ENCODE data around the gene MGAT5.
"Not testable (repeated sequence)": the region's sequence is repeated elsewhere in the genome, so short reads cannot be mapped to it uniquely, and the experiment has no call there.

Gene MGAT5

DNA sequence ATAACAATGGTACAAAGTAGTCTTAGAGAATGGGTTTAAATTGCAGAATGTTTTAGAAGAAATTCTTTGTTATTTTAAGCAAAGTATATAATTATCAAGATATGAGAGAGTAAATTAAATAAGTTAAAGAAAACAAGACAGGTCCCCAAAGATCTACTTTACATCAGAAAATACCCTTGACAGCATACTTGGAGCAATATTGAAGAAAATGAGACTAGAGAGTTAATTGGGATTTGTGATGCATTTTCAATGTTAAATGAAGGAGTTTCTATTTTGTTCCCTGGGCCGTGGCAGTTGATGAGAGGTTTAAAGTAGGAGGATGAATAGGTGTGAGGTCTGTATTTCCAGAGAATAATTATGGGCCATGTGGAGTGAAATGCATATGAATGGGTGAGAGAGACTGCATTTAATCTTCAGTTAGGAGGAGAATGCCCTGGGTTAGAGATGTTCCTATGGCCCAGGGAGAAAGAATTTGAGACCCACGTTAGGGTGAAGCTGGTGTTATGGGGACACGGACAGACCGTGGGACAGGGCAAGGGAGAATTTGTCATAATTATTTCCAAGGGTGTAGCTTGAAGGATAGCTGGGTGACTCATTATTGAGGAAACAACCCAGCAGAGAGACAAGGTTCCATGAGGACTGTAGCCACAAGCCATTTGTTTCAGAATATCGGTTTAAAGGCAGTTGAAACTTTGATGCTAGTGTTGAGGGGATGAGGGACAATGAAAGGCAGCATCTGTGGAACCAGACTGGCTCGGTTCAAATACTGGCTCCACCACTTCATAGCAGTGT is 22.7 kb downstream of the MGAT5 start:
- DNase-seq (ENCODE audit: low read depth in 1 of 2, low spot score in 1 of 2): no peak

DNA sequence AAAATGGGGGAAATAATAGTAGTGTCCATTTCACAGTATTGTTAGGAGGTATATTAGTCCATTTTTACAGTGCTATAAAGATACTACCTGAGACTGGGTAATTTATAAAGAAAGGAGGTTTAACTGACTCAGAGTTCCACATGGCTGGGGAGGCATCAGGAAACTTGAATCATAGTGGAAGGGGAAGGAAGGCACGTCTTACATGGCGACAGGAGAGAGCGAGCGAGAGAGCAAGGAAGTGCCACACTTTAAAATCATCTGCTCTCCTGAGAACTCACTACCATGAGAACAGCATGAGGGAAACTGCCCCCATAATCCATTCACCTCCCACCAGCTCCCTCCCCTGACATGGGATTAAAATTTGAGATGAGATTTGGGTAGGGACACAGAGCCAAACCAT is 23.4 kb downstream of the MGAT5 start:
- no peak for DNase-seq (ENCODE audit: low read depth in 1 of 2, low spot score in 1 of 2)

DNA sequence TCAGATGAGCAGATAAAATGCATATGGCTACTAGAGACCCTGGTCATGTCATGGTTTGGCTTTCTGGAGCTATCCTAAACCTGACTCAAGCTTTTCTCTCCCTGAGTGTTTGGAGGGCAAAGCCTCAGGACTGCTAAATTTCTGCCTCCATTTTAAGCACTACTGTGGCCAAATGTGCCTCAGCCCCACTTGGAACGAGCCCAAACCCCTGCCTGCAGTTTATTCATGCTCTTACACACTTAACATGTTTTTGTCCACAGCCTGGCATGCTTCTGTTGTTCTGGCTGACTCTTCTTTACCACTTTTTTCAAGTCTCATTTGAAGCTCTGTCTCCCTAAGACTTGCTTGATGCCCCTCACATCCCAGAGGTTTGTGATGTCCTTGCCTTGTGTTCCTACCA is 24.7 kb downstream of the MGAT5 start:
- no peak for DNase-seq (ENCODE audit: low read depth in 1 of 2, low spot score in 1 of 2)

DNA sequence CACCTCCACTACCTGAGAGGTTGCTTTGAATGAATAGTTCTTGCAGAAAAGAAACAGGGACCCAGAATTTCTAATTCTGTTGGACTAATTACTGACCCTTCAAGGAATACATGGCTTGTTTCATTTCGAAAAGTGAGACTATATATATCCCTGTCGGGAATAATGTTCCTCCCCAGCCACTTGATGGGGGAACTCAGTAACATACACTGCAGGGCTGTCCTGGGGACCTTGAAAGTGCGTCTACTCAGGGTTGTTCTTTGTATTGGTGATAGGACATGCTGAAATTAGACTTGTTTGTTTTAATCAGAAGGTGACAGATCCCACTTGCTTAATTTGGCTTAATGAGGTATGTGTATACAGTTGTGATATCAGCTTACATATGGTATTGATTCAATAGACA is 25.5 kb downstream of the MGAT5 start:
- no peak for DNase-seq (ENCODE audit: low read depth in 1 of 2, low spot score in 1 of 2)

DNA sequence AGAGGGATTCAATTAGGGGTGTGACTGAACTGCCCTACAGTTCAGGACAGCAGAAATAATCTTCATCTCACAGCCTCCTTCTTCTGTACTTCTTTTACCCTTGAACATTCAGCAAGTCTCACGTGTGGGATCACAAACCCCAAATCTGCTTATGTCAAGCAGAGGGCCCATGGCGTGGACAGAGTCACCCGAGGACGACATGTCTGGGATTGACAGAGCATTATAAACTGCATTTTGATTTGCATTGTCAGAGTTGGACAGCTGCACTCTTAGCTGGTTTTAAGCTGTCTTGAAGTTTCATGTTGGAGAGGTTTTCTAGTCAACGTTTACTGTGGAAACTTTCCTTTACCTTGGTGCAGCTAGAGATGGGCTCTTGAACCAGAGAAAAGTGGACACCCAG is 26.4 kb downstream of the MGAT5 start:
- DNase-seq (ENCODE audit: low read depth in 1 of 2, low spot score in 1 of 2): no peak

DNA sequence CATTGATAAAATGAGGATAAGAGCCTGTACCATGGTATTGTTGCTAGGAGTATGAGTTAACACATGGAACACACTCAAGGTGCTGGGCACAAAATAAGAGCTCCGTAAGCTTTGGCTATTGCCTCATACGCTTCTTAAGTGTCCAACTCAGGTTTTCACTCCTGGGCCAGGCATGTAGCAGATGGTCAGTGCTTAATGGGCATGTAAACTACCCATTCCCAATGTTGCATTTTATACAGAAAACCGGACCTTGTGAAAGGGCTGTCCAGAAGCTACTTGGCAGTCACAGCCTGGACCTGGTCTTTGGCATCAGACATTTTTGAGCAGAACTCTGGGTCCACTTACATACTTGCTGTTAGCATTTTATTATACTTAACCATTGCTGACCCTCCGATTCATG is 26.9 kb downstream of the MGAT5 start:
- DNase-seq (ENCODE audit: low read depth in 1 of 2, low spot score in 1 of 2): no peak

DNA sequence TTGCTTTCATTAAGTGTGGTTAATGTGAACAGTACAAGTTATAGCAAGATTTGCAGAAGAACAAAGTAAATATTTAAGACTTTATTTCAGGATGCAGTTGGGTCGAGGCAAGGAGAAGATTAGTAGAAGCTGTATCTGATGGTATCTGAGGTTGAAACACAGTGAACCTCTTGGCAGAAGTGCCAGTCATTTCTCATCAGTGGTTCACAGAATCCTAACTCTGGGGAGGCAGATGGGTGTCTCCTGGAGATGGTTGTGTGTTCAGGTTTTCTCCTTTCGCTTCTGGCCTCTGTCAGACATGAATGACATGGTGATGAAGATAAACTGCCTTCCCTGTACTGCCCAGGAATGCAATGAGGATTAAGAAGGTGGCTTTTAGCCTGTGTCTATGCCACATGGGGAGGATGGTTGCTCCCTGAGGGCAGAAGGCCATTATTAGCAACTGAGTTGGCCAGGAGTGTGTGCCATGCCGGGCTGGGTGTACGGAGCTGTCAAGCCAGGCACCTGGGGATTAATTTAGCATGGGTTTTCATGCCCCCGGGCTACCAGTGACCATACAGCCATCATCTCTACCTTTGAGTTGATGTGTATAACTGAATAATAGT is 28.0 kb downstream of the MGAT5 start:
- DNase-seq (ENCODE audit: low read depth in 1 of 2, low spot score in 1 of 2): no peak

DNA sequence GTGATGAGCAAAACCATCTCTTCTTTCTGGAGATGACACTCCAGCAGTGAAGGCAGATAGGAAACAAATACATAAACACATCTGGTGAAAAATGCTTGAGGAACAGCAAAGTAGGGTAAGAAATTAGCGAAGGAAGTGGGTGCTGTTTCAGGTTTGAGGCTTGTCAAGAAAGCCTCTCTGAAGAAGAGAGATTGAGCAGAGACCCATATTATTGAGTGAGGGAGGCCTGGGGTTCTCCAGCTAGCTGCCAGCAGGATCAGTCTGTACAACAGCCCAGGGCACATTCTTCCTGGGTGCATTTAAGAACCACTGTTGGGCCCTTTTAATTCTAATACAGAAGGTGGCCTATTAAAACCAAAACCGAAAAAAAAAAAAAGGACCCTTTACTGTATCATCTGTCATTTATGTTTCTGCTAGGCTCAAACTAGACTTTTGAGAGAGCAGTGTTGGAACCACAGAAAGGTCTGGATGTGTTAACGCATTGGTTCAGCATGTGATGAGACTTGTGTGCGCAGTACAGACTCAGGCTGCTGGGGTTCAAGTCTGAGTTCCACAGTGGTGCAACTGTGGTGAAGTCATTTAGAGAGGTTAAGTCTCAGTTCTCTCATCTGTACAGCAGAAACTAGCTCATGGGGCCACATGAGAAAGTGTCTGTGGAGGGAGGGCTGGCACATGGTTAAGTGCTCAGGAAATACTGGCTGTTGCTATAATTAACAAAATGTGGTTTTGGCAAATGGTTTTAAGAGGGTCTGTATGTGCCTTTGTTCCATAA is 28.9 kb downstream of the MGAT5 start:
- DNase-seq (ENCODE audit: low read depth in 1 of 2, low spot score in 1 of 2): peak in 1 of 2 donors; percentile 47

DNA sequence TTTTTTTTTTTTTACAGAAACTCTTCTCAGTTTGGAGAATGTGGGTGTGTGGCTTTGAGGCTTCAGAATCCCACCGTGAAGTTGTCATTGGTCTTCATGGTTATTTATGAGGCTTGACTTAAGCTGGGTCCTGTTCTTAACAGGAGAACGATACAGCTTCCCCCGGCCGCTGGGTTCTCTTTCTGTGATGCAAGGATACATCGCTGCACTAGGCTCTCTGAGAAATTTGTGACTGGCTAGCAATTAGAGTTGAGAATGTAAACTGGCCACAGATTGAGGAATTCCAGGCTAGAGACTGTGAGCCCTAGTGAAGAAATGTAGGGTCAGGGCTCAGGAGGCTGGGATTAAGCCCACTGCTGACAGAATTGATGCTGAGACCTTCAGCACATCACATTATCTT is 29.8 kb downstream of the MGAT5 start:
- DNase-seq (ENCODE audit: low read depth in 1 of 2, low spot score in 1 of 2): no peak

DNA sequence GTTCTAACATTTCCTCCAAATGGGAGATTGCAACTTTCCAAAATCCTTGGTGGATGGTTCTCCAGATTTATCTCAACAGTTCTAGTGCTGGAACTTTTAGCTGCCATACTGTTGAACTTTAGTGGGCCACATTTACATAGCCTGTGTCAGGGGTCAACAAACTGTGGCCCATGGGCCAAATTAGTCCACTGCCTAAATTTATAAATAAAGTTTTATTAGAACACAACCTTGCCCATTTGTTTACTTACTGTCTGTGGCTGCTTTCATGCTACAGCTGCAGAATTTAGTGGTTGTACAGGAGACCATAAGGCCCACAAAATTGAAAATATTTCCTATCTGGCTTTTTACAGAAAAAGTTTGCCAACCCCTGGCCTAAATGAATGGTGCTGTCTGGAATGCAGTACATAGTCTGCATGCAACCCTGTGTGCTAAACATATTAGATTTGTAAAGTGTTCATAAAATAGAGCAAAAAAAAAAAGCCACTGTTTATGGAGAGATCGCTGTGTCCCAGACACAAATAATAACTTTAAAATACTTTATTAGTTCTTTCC is 30.3 kb downstream of the MGAT5 start:
- no peak for DNase-seq (ENCODE audit: low read depth in 1 of 2, low spot score in 1 of 2)

DNA sequence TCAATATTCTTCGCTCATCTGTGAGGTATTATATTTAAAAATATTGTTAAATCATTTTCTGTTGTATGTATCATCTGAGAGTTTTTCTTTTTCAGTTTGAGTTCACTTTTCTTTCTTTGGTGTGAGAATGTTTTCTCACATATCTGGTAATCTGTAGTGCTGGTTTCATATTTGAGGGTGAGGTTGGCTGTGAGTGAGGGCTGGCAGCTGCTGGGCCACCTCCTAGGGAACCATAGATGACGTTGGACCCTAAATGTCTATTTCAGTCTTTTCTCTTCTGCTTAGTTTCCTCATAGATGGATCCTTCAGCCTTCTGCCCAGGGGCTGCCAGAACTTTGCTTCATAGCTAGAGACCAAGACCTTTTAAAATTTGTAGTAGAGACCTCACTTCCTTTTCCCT is 33.5 kb downstream of the MGAT5 start:
- no peak for DNase-seq (ENCODE audit: low read depth in 1 of 2, low spot score in 1 of 2)

DNA sequence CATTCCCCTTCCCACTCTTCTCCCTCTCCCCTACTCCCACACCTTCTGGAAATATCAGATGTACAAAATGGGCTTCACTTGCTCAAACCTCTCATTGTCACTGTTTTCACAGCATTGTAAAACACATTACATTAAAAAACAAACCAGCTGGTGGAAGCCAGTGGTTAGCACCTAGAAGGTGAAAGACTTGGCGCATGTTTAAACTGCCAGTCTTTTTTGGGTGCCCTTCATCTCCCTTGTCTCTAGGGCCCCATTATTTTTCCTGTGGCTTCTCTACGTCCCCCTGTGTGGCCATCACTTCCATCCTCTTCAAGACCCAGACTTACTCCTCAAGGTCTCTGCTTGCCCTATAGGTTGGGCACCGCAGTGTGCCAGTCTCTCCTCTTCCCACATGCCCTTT is 34.9 kb downstream of the MGAT5 start:
- no peak for DNase-seq (ENCODE audit: low read depth in 1 of 2, low spot score in 1 of 2)

DNA sequence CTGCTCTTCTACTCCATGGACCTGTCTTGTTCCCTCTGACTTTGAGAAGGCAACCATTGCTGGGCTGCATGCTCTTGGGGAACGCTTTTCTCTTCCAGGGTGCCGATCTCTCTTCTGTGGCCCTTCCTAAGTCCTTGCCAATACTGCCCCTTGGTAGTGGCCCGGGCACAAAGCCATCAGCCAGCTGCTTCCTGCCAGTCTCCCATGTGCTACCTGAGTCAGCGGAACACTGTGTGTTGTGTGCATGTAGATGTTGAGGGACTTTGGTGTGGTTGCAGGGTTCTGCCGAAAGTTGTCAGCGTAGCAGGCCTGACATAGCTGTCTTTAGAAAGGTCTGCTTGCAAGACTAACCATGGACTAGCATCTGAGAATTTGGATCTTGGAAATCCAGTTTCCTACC is 35.4 kb downstream of the MGAT5 start:
- DNase-seq (ENCODE audit: low read depth in 1 of 2, low spot score in 1 of 2): no peak

DNA sequence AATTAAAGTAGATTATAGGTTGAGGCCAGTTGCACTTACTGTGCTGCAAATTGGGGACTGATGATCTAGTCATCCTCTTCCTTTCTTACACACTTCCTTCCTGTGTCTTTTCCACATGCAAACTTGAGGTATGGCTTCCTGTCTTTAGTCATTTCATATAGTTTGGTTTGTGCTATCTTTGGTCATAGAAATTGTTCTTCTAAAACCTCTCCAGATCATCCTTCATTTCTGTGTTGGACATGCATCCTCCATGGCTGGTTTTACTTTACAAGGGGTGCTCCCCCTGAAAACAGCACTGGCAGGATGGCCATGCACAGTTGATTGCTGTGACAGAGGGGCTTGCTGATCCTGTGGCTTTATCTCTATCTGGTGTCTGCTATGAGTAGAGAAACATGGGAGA is 36.5 kb downstream of the MGAT5 start:
- DNase-seq (ENCODE audit: low read depth in 1 of 2, low spot score in 1 of 2): no peak

DNA sequence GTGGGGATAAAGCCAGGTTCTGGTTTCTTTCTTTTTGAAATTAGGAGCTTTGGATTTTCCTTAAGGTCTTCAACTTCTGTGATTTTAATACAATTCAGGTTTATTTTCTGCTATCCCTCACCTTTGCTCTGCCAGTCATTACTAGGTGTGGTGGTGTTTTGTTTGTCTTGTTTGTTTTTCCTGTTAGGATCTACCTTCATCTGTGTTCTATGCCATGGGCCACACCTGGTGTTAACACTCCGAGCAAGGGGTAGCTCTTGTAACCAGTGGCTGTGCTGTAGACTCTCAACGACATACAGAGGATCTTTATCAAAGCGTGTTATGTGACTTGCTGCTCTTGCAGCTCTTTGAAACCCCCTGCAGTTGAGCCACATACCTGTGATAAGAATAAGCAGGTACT is 38.6 kb downstream of the MGAT5 start:
- DNase-seq (ENCODE audit: low read depth in 1 of 2, low spot score in 1 of 2): no peak

DNA sequence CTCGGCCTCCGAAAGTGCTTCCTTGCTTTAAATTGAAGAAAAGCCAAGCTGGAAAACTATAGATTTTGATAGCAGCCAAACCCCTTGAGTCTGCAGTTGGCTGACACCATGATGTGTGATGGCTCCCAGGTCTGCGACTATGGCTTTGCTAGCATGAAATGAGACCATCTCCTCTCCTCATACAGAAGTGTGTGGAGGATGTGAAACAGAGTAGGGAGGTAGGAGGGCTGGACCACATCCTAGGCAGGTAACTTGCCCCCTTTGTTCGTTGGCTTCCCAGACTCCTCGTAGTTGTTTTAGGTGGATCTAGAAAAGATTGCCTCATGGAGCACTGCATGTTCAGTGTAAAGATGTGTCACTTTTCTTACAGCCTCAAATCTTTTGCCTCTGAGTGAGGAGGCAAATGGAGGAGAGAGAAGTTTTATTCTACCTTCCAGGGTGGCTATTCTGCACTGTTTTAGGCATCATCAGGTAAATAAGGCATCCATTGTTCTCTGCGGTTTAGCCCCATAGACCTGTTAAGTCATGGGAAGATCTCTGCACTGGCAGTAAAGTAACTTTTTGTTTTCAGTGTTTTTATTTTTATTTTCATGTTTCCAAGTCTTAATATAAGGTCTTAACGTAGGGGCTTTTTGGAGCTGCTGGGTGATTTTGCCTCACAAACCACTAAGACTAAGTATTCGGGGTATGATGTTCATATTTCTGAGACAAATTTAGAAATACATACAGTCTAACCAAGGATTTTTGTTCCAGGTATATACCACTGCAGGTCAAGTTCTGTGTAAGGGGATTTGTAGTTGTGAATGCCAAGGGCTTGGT is 40.1 kb downstream of the MGAT5 start:
- no peak for DNase-seq (ENCODE audit: low read depth in 1 of 2, low spot score in 1 of 2)

DNA sequence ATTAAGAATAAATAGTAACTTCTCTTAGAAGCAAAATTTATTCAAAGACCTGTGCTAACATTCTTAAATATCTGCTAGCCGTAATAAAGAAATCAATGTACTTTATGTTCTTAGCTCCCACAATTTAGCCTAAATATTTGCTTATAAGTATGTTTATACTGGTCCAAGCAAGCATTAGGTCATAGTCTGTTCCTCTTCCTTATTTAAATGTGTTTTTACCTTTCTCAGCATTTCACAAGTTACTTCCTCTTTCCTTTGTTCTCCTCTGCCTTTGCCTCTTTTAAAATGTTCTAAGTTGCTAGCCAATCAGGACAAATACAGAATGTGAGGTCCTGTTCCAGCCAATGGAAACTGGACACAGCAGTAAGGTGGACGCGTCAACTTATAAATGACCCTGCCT is 40.7 kb downstream of the MGAT5 start:
- not testable (repeated sequence) for DNase-seq (ENCODE audit: low read depth in 1 of 2, low spot score in 1 of 2)

DNA sequence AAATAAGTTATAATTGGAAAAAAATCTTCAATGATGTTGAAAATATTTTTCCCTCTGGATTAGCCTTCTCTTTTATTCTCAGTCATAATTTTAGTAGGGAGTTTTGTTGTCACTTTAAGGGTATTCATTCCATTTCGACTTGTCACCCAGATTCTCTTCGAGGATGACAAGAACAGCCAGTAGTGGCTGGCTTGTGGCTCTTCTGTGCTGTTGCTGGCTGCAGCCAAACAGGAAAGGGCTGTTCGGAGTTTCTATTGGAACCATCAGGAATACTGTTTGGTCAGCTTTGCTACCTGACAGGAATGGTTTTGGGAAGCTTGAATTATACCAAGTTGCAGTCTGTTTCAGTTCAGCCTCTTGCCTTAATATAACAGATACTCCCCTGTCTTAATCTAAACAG is 41.6 kb downstream of the MGAT5 start:
- no peak for DNase-seq (ENCODE audit: low read depth in 1 of 2, low spot score in 1 of 2)

DNA sequence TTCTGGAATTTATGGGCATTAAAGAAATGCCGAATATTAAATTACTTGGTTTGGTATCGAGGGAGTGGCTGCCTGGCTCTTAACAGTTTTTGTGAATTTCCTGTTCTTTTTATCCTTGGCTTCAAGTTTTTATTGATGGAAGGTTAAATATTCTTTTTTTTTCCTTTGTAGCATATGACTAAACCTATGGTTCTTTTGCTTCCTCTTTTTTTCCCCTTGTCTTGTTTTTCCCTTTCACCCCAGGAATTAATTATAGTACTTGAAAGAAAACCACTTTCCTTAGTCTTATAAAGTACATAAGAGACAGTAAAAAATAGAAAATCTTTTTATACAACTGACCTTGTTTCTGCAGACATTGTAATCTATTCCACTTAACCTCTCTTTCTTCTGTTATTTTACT is 42.4 kb downstream of the MGAT5 start:
- DNase-seq (ENCODE audit: low read depth in 1 of 2, low spot score in 1 of 2): no peak

DNA sequence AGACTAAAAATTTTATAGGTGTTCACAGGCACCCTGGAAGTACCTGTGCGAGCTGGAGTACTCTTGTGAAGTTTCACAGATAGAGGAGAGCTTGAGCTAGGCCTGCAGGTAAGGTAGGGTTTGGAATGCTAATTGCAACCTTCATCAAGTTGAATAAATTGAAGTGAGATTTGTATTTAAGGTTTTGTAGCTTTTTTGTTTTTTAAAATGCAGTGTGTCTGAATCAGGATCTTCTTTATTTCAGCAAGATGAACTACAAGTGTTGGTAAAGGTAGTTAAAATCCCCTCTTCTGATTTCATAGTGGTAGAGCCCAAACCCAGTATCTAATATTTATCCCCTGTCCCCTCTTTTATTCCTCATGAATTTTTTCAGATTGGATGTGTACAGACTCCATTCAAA is 45.5 kb downstream of the MGAT5 start:
- DNase-seq (ENCODE audit: low read depth in 1 of 2, low spot score in 1 of 2): no peak

DNA sequence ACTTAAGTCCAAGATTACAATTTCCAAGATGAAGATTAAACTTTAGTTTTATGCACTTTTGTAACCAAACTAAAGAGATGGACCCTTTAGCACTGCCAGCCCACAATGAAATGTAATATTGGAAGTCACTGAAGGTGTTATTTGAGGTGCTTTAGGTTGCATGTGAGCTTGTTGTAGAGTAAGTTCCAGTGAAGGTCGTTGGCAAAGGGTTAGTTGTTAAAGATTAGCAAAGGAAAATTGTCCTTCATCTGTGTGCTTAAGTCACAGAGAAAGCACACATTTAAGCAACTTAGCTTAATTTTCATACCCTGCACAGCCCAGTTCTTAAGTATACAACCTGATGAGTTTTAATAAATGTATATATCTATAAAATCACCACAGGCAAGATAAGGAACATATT is 46.7 kb downstream of the MGAT5 start:
- DNase-seq (ENCODE audit: low read depth in 1 of 2, low spot score in 1 of 2): no peak

Data from activated CD4-positive, alpha-beta T cell treated with anti-CD3 and anti-CD28 coated beads, Interleukin-2, amount 50 U/mL, for 24 hours (primary cell).